ENCODE measurements around the gene POLE.

- TF ChIP-seq, protein P1, sequence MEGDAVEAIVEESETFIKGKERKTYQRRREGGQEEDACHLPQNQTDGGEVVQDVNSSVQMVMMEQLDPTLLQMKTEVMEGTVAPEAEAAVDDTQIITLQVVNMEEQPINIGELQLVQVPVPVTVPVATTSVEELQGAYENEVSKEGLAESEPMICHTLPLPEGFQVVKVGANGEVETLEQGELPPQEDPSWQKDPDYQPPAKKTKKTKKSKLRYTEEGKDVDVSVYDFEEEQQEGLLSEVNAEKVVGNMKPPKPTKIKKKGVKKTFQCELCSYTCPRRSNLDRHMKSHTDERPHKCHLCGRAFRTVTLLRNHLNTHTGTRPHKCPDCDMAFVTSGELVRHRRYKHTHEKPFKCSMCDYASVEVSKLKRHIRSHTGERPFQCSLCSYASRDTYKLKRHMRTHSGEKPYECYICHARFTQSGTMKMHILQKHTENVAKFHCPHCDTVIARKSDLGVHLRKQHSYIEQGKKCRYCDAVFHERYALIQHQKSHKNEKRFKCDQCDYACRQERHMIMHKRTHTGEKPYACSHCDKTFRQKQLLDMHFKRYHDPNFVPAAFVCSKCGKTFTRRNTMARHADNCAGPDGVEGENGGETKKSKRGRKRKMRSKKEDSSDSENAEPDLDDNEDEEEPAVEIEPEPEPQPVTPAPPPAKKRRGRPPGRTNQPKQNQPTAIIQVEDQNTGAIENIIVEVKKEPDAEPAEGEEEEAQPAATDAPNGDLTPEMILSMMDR (IDR thresholded peaks at IDR 0.05; ENCODE audit: borderline replicate concordance, extremely low read depth, low read length, poor library complexity, severe bottlenecking): no peak
- TF ChIP-seq EZH2 (IDR thresholded peaks at IDR 0.05; ENCODE audit: borderline replicate concordance, low read depth, low read length, severe bottlenecking): no peak
These were observed 98.8 kb downstream of the POLE start for GRCh38 chr12:132588319-132588718.

Data from DND-41 (cell line).